GM19395 (cell line): ENCODE results near the gene CYB5B.

Experiments used
- ATAC-seq: cut with Tn5 transposase; IDR thresholded peaks from one replicate; pipeline ENCODE4 v1.9.1; 2021; ENCODE audit warnings: mild to moderate bottlenecking, moderate library complexity; ENCODE audit not compliant: unreplicated experiment

CYB5B gene

DNA sequence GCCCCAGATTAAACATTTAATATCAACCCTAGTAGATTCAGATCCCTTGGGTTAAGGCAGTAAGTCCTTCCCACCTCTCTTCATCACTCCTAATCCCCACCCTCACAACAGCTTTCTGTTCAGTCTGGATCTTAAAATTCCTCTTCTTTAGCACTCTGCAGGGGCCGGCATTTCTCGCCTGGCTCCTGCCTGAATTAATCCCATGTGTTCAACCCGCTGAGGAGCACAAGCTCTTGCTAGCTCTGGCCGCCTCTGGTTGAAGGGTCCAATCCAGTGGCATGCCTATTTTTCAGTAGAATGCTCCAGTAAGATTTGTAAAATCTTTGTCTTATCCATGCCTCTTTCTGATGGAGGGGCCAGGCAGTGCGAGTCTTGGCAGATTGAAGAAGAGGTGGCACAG, 59.2 kb downstream of the CYB5B start:
- no peak for ATAC-seq

DNA sequence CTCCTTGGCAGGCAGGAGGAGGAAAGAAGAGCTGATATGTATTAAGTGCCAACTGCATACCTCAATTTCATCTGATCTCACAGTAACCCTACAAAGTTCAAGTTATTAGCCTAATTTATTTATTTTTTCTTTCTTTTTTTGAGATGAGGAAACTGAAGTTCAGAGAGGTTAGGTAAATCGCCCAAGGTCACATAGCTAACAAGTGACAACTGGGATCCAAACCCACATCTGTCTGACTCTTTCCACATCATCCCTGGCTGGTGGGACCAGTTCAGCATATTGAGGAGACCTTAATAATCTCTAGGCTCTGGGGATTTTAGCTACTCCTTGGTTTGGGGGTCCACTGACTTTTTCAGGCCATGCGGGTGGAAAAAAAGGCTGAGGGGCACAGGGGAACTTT, 60.9 kb downstream of the CYB5B start:
- no peak for ATAC-seq

DNA sequence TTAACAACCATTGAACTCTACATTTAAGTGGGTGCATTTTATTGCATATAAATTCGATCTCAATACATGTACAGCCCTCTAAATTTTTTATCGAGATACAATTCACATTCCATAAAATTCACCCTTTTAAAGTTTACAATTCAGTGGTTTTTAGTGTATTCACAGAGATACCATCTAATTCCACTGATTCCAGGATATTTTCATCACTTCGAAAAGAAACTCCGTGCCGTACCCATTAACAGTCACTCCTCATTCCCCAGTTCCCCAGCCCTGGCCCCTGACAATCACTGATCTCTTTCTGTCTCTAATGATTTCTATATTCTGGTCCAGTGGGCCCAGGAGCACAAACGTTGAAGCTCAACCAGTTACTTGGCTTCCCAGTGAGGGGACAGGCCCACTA, 61.4 kb downstream of the CYB5B start:
- no peak for ATAC-seq

DNA sequence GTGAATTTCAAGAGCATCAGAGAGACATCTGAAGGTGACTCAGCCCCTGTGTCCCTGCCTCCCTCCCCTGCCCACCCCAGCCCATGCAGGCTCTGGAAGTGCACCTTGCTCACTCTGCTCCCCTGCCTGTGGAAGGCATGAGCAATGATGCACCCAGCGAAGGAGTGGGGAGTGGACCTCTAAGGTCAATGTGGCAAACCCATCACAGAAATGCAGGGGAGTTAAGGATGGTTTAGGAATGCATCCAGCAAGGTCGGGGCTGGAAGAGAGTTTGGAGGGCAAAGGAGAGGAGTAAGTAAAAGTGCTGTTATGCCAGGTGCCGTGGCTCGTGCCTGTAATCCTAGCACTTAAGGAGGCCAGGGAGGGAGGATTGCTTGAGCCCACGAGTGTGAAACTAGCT, 61.9 kb downstream of the CYB5B start:
- ATAC-seq: no peak

DNA sequence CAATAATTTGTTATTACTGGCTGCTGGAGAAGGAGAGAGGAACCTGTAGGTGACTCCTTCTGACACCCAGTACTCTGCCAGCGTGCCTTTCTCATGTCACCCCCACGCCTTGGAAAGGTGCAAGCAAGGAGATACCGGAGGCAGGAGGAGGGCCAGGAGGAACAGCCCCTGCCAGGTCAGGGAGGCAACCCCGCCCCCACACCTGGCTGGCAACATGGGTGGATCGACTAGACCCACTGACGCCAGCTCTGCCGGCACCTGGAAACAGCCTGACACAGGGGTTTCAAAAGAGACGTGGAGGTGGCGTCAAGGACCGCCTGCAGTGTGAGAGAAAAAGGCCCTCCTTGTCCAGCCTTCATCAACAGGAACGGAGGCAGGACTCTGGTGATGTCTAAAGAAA, 62.3 kb downstream of the CYB5B start:
- ATAC-seq: no peak

DNA sequence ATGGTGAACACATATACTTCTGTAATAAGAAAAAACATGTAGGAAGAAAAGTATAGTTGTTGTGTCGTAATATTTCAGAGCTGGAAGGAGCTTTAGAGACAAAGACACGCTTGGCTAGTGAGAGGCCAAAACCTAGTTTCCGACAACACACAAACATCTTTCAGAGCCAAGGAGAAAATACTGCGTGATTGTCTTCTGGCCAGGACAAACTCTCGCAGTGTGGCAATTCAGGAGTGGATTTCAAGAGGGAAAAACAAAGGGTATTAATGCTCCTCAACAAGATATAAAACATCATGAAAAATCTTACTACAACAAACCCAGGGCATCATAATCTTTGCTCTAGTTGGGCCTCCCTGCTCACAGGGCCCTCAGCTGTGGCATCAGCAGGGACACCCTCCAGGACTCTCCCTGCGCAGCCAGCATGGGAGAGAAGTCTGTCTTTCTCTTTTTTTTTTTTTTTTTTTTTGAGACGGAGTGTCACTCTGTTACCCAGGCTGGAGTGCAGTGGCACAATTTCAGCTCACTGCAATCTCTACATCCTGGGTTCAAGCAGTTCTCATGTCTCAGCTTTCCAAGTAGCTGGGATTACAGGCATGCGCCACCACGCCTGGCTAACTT, 66.4 kb downstream of the CYB5B start:
- no peak for ATAC-seq

DNA sequence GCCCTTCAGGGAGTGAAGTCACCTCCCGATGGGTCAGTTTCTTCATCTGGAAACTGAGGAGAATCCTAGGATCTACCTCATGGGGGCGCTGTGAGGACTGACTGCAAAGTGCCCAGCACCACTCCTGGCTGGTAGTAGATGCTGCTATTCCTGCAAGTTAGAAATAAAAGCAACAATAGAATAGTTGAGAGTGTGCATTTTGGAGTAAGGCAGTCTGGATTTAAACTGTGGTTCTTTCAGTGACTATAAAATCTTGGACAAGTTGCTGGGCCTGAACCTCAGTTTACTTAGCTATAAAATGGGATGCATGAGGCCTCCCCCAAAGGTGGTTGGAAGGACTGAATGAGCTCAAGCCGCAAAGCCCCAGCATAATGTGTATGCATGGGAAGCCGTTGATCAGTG, 70.6 kb downstream of the CYB5B start:
- no peak for ATAC-seq

DNA sequence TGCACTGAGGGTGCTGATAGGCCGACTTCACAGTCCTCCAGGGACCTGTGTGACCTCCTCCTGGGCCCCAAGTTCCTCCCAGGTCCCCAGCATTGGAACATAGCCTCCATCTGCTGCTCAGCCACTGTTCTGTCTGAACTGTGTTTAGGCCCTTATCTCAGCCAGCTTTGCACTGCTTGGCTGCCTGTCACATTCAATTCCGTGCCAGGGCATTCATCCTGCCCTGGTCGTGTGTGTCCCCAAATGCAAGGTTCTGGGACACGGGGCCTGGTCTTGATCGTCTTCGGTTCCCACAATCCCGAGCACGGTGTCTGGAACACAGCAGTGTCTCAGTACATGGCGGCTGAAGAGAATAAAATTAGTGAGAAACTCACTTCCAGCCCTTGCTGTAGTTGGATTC, 71.4 kb downstream of the CYB5B start:
- ATAC-seq: no peak

DNA sequence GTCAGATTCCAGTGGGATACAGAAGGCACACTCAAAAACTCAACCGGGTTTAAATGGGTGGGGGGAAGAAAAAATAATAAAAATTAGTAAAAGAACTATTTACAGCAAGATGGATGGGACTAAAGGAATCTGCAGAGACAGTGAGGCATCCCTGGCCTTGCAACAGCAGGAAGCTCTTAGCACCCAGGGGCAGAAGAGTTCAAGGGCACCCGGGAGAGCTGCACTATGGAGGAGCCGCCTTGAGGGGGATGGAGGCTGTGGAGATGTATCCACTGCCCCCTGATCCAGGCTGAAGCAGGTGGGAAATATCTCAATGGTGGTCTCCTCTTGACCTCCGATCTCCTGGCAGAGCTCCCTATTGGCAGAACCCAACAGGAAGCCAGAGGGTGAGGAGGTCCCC, 72.0 kb downstream of the CYB5B start:
- ATAC-seq: no peak

DNA sequence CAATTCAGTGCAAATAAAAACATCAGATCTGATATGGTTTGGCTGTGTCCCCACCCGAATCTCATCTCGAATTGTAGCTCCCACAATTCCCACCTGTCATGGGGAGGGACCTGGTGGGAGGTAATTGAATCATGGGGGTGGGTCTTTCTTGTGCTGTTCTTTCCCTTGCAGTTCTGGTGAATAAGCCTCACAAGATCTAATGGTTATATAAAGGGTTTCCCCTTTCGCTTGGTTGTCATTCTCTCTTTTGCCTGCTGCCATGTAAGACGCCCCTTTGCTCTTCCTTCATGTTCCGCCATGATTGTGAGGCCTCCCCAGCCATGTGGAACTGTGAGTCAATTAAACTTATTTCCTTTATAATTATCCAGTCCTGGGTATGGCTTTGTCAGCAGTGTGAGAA, 72.5 kb downstream of the CYB5B start:
- no peak for ATAC-seq

DNA sequence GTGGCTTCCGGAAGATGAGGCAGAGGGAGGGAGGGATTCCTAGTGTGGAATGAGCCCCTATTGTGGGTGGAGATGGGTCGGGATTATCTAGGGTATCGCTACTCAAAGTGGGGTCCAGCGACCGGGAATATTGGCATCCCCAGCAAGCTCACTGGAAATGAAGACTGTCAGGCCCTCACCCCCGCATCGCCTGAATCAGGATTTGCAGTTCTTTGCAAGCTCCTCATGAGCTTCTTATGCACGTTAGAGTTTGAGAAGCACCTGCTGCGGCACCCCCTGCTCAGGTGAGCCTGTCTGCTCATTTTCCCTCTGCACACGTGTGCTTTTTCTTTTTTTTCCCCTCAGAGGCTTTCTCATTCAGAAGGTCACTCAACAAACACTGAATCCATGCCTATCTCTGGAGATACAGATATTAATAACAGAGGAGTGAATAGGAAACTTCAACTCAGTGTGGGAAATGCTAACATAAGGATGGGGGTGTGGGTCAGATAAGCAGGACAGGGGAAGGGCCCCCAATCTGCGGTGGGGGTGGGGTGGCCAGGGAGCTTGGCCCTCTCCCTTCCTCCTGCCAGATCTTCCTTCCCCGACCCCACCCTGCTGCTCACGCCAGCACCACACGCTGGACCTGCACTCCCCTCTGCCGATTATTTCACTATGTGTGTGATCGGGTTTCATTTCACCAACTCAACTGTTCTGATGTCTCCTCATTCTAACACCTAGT, 73.6 kb downstream of the CYB5B start:
- ATAC-seq: no peak

DNA sequence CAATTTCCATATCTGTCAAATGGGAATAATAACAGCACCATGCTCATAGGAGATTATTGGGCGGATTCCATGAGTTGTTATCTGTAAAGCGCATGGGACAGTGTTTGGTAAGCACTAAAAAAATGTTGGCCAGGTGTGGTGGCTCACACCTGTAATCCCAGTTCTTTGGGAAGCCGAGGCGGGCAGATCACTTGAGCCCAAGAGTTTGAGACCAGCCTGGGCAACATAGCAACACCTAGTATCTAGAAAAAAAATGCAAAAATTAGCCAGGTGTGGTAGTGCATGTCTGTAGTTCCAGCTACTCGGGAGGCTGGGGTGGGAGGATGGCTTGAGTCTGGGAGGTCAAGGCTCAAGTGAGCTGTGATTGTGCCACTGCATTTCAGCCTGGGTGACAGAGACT, 74.5 kb downstream of the CYB5B start:
- no peak for ATAC-seq

DNA sequence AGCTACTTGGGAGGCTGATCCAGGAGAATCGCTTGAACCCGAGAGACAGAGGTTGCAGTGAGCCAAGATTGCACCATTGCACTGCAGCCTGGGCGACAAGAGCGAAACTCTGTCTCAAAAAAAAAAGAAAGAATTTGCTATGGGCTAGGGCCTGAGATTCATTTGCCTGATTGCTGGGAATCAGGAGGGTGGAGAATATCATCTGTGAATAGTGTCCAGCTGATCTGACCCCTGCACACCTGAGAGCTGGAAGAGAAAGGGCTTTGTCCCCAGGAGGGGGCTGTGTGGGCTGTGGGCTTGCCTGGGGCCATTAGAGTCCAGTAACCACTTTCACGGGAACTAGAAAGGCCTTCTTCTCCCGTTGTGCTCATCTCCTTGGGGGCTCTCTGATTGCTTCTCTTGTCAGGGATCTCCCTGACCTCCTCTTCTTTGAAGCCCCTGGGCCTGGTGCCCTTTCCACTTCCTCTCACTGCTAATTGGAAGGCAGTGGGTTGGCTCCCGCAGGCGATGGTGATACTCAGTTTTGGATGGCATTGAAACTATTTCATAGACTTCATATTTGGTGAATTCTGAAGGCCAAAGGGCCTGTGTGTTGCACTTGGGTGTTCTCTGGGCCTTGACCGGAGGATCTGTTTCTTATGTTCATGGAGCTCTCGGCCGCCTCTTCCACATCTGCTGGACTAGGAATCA, 75.3 kb downstream of the CYB5B start:
- ATAC-seq: no peak

DNA sequence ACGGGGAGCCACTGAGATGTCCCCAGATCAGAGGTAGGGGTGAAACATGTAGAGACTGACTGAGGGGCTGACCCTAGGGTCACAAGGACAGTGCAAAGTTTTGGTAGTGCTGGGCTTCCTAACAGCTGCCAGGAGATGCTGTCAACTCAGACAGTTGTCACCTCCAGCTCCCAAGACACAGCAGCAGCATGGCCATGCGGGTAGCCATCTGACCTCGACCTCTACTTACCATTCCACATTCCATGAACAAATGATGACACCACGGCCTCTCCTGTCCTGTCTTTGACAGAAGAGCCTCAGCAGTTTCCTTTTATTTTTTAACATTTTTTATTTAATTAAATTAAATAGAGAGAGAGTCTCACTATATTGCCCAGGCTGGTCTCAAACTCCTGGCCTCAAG, 76.1 kb downstream of the CYB5B start:
- no peak for ATAC-seq

DNA sequence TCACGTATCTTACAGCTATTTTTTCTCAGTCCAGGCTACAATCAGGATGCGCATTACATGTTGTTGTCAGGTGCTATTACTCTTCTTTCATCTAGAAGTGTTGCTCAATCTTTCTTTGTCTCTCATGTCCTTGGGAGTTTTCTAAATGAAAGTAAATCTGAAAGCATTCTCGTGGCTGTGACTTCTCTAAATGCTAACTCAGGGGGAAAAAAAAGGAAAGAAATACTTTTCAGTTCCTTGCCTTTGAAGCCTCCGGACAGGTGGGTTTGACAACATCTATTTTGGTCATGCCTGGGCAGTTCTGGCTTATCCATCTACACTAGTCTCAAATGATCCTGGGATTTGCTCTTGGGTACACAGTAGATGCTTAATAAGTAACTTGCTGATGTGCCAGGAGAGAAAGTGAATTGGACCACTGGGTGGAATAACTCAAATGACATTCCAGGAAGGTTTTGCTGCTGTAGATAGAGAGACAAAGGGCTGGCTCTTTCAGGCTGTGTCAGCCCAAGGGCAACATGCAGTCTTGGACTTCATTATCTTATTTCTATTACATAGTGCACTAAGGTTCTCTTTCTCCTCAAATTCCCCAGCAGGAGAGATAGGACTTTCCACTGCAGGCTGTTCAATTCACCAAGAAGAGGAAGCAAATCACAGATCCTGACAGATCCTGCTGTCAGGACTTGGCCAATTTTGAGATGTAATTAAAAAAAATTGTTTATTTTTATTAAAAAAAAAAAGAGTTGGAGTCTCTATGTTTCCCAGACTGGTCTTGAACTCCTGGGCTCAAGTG, 77.7 kb downstream of the CYB5B start:
- no peak for ATAC-seq

DNA sequence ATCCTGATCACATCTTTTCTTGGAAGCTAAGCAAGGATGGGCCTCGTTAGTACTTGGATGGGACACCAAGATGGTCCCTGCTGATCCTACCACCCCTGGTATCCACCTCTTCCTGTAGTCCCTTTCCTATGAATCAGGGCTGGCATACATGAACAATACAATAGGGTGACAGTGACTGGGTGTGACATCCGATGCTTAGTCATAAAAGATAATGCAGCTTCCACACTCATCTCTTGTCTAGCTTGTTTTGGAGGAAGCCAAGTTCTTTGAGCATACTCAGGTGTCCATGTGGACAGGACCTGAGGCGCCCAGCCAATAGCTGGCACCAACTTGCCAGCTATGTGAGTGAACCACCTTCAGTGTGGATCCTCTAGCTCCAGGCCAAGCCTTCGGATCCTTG, 78.8 kb downstream of the CYB5B start:
- ATAC-seq: no peak

DNA sequence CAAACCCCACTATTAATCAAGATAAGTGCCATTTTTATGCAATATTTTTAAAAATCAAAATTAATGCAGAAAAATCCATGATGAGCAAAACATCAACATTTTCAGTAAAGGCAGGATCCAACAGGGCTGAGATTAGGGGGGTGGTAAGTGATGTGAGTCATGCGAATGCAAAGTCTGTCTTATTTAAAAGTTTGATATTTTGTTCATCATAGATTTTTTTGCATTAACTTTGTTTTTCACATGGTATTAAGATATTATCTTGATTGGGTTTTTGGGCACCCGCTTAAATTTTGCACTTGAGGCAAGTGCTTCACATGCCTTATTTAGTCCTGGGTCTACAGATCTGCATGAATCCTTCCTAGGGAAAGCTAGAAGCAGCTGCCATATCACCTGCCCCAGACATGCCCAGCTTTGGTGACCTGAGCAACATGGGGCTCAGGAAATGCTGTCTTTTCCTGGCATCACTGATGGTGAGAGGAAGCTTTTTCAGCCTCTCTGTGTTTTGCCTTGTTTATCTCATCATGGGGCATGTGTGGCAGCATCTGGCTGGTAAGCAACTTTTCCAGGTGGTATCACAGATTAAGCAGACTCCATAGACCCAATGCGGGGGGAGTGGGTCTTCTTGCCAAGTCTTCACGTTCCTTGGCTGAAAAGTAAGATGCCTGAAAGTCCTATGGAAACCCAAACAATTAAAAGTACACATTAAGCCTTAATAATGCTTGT, 83.8 kb downstream of the CYB5B start:
- no peak for ATAC-seq

DNA sequence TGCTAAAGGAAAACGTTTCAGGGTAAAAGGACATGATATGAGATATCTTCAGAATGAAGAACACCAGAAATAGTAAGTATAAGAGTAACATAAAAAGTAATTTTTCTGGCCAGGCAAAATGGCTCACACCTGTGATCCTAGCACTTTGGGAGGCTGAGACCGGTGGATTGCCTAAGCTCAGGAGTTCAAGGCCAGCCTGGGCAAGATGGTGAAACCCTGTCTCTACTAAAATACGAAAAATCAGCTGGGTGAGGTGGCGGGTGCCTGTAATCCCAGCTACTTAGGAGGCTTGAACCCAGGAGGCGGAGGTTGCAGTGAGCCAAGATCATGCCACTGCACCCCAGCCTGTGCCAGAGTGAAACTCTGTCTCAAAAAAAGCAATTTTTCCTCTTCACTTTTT, 84.7 kb downstream of the CYB5B start:
- no peak for ATAC-seq

DNA sequence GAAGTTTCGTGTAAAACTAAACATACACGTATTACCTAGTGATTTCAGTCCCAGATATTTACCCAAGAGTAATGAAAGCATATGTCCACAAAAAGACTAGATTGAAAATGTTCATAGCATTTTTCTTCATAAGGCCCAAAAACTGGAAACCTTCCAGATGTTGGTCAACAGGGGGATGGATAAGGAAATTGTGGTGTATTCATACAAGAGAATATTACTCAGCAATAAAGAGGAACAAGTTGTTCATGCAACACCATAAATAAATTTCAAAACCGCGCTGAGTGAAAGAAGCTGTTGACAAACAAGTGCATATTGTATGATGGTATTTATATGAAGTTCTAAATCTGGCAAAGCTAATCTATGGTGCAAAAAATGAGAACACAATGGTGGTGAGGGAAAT, 87.2 kb downstream of the CYB5B start:
- ATAC-seq: no peak

DNA sequence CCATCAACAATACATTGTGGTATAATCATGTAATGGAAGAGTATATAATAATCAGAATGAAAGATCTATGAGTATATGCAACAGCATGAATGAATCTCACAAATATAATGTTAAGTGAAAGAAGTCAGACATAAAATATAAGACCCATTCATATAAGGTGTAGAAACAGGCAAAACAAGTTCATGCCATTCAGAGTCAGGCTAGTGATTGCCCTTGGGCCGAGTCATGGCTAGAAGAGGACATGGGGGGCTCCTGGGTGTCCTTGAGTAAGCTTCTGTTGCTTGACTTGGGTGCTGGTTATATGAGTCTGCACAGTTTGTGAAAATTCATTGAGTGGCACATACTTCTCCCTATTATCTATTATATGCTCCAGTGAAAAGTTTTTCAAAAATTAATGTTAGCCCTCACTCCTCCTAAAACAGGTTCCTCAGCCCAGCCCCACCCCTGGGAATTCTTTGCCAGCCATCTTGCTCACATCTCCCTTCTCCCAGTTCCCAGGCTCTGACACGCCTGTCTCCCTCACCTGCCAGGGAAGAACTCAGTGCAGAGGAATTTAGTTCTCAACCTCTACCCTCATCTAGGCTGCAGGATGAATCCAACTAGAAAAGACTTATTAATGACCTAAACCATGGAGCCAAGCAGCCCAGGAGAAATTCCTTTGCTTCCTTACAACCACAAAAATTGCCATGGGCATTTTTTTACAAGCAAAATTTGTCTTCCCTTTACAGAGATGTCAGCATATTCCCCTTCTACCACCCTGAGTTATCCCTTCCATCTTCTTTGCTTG, 89.0 kb downstream of the CYB5B start:
- no peak for ATAC-seq
